LNCaP clone FGC (cell line): ENCODE data around the gene ITPR1.

ENCODE experiments used
- DNase-seq: peaks from one replicate; pipeline ENCODE4 v3.0.0-alpha.2; 2011; ENCODE audit warnings: low read depth
- H3K4me3 ChIP-seq: 2 replicates; pipeline ENCODE4 v1.5.1; 2011; ENCODE audit warnings: mild to moderate bottlenecking, low read depth, low read length, control low read depth
- CTCF ChIP-seq: IDR thresholded peaks from 2 replicates; pipeline ENCODE4 v1.5.1; 2012; ENCODE audit warnings: mild to moderate bottlenecking; ENCODE audit not compliant: control insufficient read depth, insufficient read depth; ENCODE audit errors: extremely low read depth

ITPR1 gene

GRCh38 chr3:4859788-4860187 lies 366.6 kb downstream of the ITPR1 start:
- DNase-seq: no peak
- no peak overlapping the region for H3K4me3 ChIP-seq
- no peak for TF ChIP-seq CTCF

GRCh38 chr3:4862973-4863372 lies 369.8 kb downstream of the ITPR1 start:
- no peak for TF ChIP-seq CTCF
- DNase-seq: no peak
- H3K4me3 ChIP-seq: no peak overlapping the region

GRCh38 chr3:4864503-4864902 lies 371.4 kb downstream of the ITPR1 start:
- no peak for TF ChIP-seq CTCF
- H3K4me3 ChIP-seq: no peak overlapping the region
- no peak for DNase-seq

GRCh38 chr3:4865714-4866113 lies 372.6 kb downstream of the ITPR1 start:
- TF ChIP-seq CTCF: no peak
- no peak for DNase-seq

GRCh38 chr3:4866866-4867265 lies 373.7 kb downstream of the ITPR1 start:
- no peak for DNase-seq
- TF ChIP-seq CTCF: no peak
- no peak overlapping the region for H3K4me3 ChIP-seq

More at GRCh38 chr3:4865714-4866113, 372.6 kb downstream of the ITPR1 start:
- H3K4me3 ChIP-seq: no peak overlapping the region

- TF ChIP-seq CTCF: no peak
- no peak for DNase-seq
These were observed 384.1 kb downstream of the ITPR1 start for GRCh38 chr3:4877173-4877787.

GRCh38 chr3:4880850-4881249 lies 387.7 kb downstream of the ITPR1 start:
- no peak overlapping the region for H3K4me3 ChIP-seq
- no peak for TF ChIP-seq CTCF
- DNase-seq: no peak

More at GRCh38 chr3:4877173-4877787, 384.1 kb downstream of the ITPR1 start:
- H3K4me3 ChIP-seq: no peak overlapping the region
